T-helper 1 cell treated with Interleukin-12 subunit alpha and Interleukin-12 subunit beta and Interleukin-4 antibody, amounts not matched to agents 30 μg/mL and 1 μg/mL, for 36 hours (primary cell): ENCODE measurements around the gene HDAC8.
A peak's percentile ranks its signal among the peaks of the same experiment; 100 is the strongest.
"Not testable (repeated sequence)": the region's sequence is repeated elsewhere in the genome, so short reads cannot be mapped to it uniquely, and the experiment has no call there.

Experiments used
- H3K27ac Mint-ChIP-seq: one replicate; pipeline ENCODE4 v1.8.0; 2021; ENCODE audit warnings: mild to moderate bottlenecking, mixed read lengths
- H3K27me3 Mint-ChIP-seq: one replicate; pipeline ENCODE4 v1.8.0; 2021; ENCODE audit warnings: low read depth, mixed read lengths
- H3K36me3 Mint-ChIP-seq: one replicate; pipeline ENCODE4 v1.8.0; 2021; ENCODE audit warnings: low read depth, mixed read lengths
- H3K4me1 Mint-ChIP-seq: one replicate; pipeline ENCODE4 v1.8.0; 2021; ENCODE audit warnings: low read depth, mixed read lengths
- H3K4me3 Mint-ChIP-seq: one replicate; pipeline ENCODE4 v1.8.0; 2021; ENCODE audit warnings: mild to moderate bottlenecking, moderate library complexity, mixed read lengths
- H3K9me3 Mint-ChIP-seq: one replicate; pipeline ENCODE4 v1.8.0; 2021; ENCODE audit warnings: mixed read lengths

Gene HDAC8

GRCh38 chrX:72365126-72365525, 207.5 kb downstream of the HDAC8 start:
- H3K9me3 Mint-ChIP-seq: no peaks in the 10 kb centered on the region
- H3K27me3 Mint-ChIP-seq: no peaks in the 10 kb centered on the region
- no peaks in the 10 kb centered on the region for H3K4me1 Mint-ChIP-seq
- no peak overlapping the region for H3K4me3 Mint-ChIP-seq
- peaks cover 5% of the 10 kb centered on the region for H3K36me3 Mint-ChIP-seq
- no peak overlapping the region for H3K27ac Mint-ChIP-seq

DNA sequence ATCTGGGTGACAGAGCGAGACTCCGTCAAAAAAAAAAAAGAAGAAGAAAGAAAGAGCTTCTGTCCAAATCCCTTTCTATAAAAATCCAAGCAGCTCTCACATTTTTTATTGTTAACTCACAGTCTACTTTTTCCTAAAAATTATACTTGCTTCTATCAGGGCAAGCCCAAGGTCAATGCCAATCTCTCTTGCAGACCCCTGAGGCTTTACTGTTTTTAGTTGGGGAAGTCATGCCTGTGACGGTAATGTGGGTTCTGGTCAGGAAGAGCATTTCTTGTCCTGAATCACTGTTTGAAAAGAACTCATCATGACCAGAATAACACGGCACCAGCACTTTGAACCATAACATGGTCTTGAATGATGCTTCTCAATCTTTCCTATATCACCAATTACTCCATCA, 212.3 kb downstream of the HDAC8 start:
- Mint-ChIP-seq H3K4me3 (no peak overlapping the region), H3K36me3 (peaks cover 2% of the 10 kb centered on the region), H3K9me3 (no peaks in the 10 kb centered on the region), H3K4me1 (no peaks in the 10 kb centered on the region), H3K27ac (no peak overlapping the region), H3K27me3 (no peaks in the 10 kb centered on the region)

DNA sequence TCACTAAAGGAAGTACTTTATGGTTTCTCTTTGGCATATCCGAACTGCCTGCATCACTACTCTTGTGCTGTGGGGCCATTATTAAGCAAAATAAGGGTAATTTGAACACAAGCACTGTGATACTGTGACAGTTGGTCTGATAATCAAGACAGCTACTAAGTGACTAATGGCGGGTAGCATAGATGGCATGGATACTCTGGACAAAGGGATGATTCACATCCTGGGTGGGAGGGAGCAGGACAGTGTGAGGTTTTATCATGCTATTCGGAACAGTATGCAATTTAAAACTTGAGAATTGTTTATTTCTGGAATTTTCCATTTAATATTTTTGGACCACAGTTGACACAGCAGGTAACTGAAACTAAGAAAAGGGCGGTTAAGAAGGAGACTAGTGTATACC, 214.3 kb downstream of the HDAC8 start:
- H3K36me3 Mint-ChIP-seq: no peaks in the 10 kb centered on the region
- no peak overlapping the region for H3K4me3 Mint-ChIP-seq
- no peaks in the 10 kb centered on the region for H3K9me3 Mint-ChIP-seq
- H3K4me1 Mint-ChIP-seq: no peaks in the 10 kb centered on the region
- no peaks in the 10 kb centered on the region for H3K27me3 Mint-ChIP-seq
- no peak overlapping the region for H3K27ac Mint-ChIP-seq

GRCh38 chrX:72352786-72353185, 219.9 kb downstream of the HDAC8 start:
- Mint-ChIP-seq H3K36me3 (peaks cover 13% of the 10 kb centered on the region), H3K9me3 (no peaks in the 10 kb centered on the region), H3K27ac (no peak overlapping the region), H3K27me3 (no peaks in the 10 kb centered on the region), H3K4me3 (no peak overlapping the region), H3K4me1 (peaks cover 14% of the 10 kb centered on the region)

DNA sequence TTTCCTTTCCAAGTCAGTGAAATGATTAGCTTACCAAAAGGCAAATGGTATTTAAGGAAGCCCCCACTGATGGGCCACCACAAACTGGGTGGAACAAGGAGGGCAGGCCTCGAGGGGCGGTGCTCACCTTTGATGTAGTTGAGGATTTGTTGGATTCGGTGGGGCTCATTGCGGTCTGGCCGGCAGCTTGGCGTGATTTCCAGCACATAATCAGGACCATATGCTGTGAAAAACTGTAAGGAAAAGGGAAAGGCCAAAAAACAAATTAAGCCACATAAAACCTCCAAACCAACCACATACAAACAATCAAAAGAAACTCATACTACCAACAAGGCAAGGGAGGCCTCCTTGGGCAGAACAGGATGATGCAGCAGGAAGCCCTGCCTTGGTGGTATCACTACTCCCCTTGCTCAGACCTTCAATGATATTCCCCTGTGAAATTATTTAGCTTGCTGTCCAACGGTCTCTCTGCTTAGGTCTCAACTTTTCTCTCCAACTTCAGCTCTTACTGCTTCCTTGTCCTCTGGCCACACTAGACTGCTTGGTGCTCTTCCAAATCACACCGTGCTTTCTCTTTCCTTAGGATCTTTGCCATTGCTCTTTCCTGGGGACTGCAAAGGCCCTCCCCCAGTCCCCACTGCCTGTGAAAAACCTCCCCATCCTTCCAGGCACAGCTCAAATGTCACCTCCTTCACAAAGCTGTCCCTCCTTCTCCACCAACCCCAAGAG, 220.9 kb downstream of the HDAC8 start:
- no peaks in the 10 kb centered on the region for H3K9me3 Mint-ChIP-seq
- no peaks in the 10 kb centered on the region for H3K27me3 Mint-ChIP-seq

DNA sequence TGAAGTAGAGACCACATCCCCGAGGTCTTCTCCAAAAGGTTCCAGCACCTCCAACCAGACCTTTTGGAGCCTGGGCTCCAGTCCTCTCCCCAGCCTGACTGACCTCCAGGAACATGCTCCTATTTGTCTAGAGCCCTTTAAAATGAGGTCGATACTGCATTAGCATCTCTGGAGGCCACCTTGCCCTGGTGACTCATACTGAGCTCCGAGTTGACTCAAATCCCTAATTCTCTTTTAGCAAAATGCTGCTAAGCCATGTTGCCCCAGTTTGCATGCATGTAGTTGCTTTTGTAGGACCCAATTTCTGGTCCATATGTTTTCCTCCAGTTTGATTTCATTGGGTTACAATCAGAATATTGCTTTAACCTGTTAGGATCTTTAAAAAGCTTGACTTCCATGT, 223.5 kb downstream of the HDAC8 start:
- peak overlapping the region; percentile 34 for H3K27ac Mint-ChIP-seq
- H3K36me3 Mint-ChIP-seq: peaks cover 15% of the 10 kb centered on the region
- no peaks in the 10 kb centered on the region for H3K27me3 Mint-ChIP-seq
- H3K9me3 Mint-ChIP-seq: no peaks in the 10 kb centered on the region
- no peak overlapping the region for H3K4me3 Mint-ChIP-seq
- H3K4me1 Mint-ChIP-seq: peaks cover 14% of the 10 kb centered on the region

More for the DNA sequence above, 220.9 kb downstream of the HDAC8 start:
- H3K27ac Mint-ChIP-seq: peak overlapping the region; percentile 52
- peaks cover 13% of the 10 kb centered on the region for H3K36me3 Mint-ChIP-seq
- H3K4me3 Mint-ChIP-seq: no peak overlapping the region
- peaks cover 14% of the 10 kb centered on the region for H3K4me1 Mint-ChIP-seq

DNA sequence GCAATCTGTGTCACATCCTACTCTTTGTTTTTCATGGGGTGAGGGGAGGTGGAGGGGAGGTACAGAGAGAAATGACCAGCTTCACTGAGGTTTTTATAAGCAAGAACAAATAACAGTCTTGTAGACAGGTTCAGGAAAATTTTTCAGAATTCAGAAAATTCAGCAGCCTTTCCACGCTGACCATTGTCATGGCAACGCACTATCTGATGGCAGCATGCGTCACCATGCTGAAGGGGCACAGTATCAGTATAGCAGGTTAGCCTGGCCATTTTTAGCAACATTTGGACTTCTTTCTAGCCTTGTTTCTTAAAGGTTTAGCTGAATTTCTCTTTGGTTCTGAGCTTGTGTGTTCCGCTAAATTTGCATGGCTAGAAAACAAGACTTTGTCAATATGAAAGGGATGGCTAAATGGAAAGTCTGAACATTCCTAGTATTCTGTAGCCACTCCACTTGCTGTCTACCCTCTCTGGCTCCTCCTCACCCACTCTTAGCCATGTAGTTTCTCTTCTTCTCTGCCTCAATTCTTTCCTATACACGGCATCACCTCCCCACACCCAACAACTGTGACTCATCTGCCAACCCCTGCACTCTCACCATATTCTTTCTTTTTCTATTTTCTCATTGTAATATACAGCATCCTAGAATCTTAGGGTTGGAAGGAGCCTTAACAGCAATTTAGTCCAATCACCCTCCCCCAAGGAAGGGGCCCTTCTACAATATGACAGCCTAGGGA, 224.2 kb downstream of the HDAC8 start:
- Mint-ChIP-seq H3K27ac (peak overlapping the region; percentile 23), H3K4me1 (peaks cover 14% of the 10 kb centered on the region)

DNA sequence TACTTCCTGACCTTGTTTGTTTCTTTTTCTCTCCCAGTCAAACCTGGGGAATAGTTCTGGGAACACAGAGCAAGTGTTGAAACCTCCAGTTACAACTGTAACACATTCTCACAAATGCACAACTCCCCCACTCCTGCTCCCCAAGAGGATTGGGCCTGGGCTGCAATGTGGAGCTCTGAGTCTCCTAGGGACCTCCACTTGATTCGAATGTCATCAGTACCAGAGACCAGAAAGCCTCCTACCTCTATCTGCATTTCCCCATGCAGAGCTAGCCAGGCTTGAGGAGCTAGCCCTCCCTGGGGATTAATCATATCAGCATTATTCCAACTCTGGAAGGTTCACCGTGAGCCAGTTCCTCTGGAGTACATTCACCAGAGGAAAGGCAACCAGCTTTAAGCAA, 225.3 kb downstream of the HDAC8 start:
- no peak overlapping the region for H3K27ac Mint-ChIP-seq
- H3K27me3 Mint-ChIP-seq: no peaks in the 10 kb centered on the region
- peaks cover 14% of the 10 kb centered on the region for H3K4me1 Mint-ChIP-seq
- H3K36me3 Mint-ChIP-seq: peaks cover 15% of the 10 kb centered on the region
- no peak overlapping the region for H3K4me3 Mint-ChIP-seq
- H3K9me3 Mint-ChIP-seq: no peaks in the 10 kb centered on the region

More for the DNA sequence above, 224.2 kb downstream of the HDAC8 start:
- Mint-ChIP-seq H3K27me3 (no peaks in the 10 kb centered on the region), H3K9me3 (no peaks in the 10 kb centered on the region), H3K36me3 (peaks cover 15% of the 10 kb centered on the region), H3K4me3 (no peak overlapping the region)

DNA sequence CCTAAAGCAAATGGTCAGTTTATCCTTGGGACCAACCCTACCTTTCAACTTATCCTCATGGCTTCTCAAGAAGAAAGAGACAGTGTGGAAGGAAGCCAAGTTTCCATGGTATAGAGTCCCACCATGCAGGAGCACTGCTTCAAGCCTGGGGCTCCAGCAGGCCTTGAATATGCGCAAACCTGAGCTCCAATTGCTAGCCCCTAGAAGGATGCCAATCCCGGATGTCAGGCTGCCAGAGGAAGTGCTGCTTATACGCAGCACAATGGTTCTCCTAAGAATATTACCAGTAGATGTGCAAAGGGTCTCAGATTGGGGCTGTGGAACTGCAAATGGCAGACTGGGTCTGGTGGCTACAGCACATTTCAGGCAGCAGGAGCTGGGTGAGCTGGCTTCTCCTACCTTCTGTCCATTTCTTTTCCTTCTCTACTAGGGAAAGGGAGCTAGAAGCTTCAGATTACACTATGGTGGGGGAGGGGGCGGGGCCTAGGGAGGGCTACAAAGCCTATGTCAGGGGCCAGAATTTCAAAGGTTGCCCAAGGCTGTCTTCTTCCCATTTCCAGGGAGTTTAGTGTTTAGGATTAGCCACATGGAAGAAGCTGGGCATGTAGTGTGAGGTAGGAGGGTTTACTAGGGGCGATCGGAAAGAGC, 226.2 kb downstream of the HDAC8 start:
- Mint-ChIP-seq H3K9me3 (no peaks in the 10 kb centered on the region), H3K27me3 (no peaks in the 10 kb centered on the region), H3K27ac (no peak overlapping the region), H3K4me1 (peaks cover 10% of the 10 kb centered on the region), H3K36me3 (peaks cover 11% of the 10 kb centered on the region), H3K4me3 (no peak overlapping the region)

DNA sequence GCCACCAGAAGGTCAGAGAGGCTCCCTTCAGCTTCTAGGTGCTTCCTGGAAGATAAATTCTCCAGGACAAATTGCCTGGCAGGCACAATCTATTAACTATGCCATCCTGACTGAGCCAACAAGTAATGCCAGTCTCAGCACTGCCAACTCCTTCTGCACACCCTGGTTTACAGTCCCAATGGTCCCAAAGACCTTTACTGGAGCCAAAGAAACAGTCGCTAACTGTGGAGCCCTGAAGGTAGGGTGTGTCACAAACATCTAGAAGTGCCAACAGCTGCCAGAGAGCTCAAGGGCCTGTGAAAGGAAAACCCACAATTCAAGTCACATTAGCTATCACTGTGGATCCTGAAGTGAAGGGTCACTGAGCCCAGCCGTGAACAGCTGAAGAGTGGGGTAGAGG, 232.0 kb downstream of the HDAC8 start:
- H3K4me3 Mint-ChIP-seq: no peak overlapping the region
- no peaks in the 10 kb centered on the region for H3K9me3 Mint-ChIP-seq
- H3K27me3 Mint-ChIP-seq: no peaks in the 10 kb centered on the region
- no peaks in the 10 kb centered on the region for H3K4me1 Mint-ChIP-seq
- H3K27ac Mint-ChIP-seq: no peak overlapping the region
- H3K36me3 Mint-ChIP-seq: peaks cover 5% of the 10 kb centered on the region

DNA sequence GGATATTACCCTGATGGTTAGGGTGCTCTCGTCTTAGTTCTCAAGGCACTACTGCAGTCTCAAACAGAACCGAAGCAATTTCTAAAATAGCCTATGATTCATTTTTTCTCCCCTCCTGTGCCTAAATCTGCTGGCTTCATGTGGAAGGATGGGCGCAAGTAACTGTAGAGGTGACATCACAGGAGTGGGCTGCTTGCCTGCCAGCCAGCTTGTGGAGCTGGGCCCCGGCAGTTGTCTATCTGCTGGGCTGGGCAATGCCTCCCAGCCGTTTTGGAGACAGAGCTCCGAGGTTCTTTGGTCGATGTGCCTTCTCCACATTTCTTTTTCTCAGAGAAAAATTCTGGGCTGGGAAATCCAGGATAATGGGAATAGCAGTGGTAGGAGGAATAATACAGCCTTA, 232.6 kb downstream of the HDAC8 start:
- Mint-ChIP-seq H3K27me3 (no peaks in the 10 kb centered on the region), H3K9me3 (no peaks in the 10 kb centered on the region), H3K4me1 (no peaks in the 10 kb centered on the region), H3K36me3 (peaks cover 5% of the 10 kb centered on the region), H3K27ac (no peak overlapping the region), H3K4me3 (no peak overlapping the region)

GRCh38 chrX:72330131-72330530, 242.5 kb downstream of the HDAC8 start:
- Mint-ChIP-seq H3K4me3 (no peak overlapping the region), H3K27ac (no peak overlapping the region), H3K27me3 (no peaks in the 10 kb centered on the region), H3K9me3 (no peaks in the 10 kb centered on the region), H3K36me3 (peaks cover 5% of the 10 kb centered on the region), H3K4me1 (no peaks in the 10 kb centered on the region)

GRCh38 chrX:72326605-72327300, 245.9 kb downstream of the HDAC8 start:
- H3K4me1 Mint-ChIP-seq: no peaks in the 10 kb centered on the region
- no peaks in the 10 kb centered on the region for H3K27me3 Mint-ChIP-seq
- no peak overlapping the region for H3K27ac Mint-ChIP-seq
- H3K36me3 Mint-ChIP-seq: peaks cover 2% of the 10 kb centered on the region
- H3K4me3 Mint-ChIP-seq: no peak overlapping the region
- no peaks in the 10 kb centered on the region for H3K9me3 Mint-ChIP-seq

DNA sequence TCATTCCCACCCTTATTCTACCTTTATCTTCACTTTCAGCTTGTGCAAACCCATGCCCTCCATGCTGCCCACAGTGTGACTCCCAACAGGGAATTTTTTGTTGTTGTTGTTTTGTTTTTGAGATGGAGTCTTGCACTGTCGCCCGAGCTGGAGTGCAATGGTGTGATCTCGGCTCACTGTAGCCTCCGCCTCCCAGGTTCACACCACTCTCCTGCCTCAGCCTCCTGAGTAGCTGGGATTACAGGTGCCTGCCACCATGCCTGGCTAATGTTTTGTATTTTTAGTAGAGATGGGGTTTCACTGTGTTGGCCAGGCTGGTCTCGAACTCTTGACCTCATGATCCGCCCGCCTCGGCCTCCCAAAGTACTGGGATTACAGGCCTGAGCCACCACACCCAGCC, 253.0 kb downstream of the HDAC8 start:
- not testable (repeated sequence) for H3K27ac Mint-ChIP-seq, H3K4me1 Mint-ChIP-seq, H3K27me3 Mint-ChIP-seq, H3K36me3 Mint-ChIP-seq, H3K4me3 Mint-ChIP-seq, H3K9me3 Mint-ChIP-seq
